ENCODE measurements around the gene KRT38. TPM values are rescaled to one million over a fixed set of nuclear protein-coding genes. Genes with fewer than 3 reads are reported as not detected.

KRT38 gene
- total RNA-seq, 6 donors from 2014 or later, result not detected

GRCh38 chr17:41419716-41420115 lies 21.1 kb downstream of the KRT38 start:
- no peaks in the 10 kb centered on the region for H3K9me3 ChIP-seq
- peaks cover 0 to 9% (median 0%) of the 10 kb centered on the region in 4 donors for H3K4me1 ChIP-seq
- no peaks in the 10 kb centered on the region for H3K27me3 ChIP-seq
- H3K27ac ChIP-seq, result no peak overlapping the region
- TF ChIP-seq POLR2A (IDR thresholded peaks at IDR 0.05), result no peak
- no peak for TF ChIP-seq CTCF (IDR thresholded peaks at IDR 0.05)
- no peak for TF ChIP-seq EP300 (IDR thresholded peaks at IDR 0.05)
- no peak for TF ChIP-seq POLR2AphosphoS5 (IDR thresholded peaks at IDR 0.05)
- no peaks in the 10 kb centered on the region for H3K36me3 ChIP-seq
- ATAC-seq (ENCODE audit: low FRiP score in 2 of 2) (no peak), DNase-seq (no peak)
- no peak overlapping the region for H3K4me3 ChIP-seq
- 88 to 94% methylated on average over 2 to 4 of the region's 4 CpGs for WGBS, 2 donors

DNA sequence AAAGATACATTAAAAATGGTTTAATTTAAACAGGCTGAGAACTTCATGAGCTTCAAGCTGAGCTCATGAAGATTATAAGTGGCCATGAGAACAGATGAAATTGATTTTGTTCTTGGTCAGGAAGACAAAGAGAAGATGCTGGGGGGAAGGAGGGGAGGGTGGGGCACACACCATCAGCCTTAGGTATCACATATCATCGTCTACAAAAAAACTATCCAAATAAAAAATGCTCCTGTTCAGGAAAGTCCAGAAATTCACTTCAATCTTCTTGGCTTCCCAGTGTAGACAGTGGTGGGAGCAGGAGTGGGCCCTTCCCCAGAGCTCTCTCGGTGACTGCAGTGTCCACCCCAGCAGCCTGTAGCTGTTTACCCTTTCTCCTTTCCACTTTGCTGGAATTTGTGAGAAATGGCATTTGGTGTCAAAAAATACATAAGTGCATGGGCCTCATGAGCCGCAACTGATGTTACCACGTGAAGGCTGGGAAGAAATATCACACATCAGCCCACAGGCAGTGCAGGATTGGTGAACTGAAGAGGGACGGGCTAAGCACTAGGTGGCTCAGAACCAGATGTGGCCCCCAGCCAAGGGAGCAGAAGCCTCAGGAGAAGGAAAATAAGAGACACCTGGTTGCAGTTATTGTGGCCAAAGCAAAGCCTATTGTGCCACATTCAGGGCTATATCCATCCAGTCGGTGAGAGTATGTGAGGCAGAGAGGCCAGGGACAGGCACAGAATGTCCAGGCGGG lies 22.5 kb downstream of the KRT38 start:
- ATAC-seq (ENCODE audit: low FRiP score in 2 of 2) (no peak), DNase-seq (no peak)
- H3K27me3 ChIP-seq, result no peaks in the 10 kb centered on the region
- no peaks in the 10 kb centered on the region for H3K9me3 ChIP-seq
- TF ChIP-seq CTCF (IDR thresholded peaks at IDR 0.05) (no peak), POLR2A (IDR thresholded peaks at IDR 0.05) (no peak), EP300 (IDR thresholded peaks at IDR 0.05) (no peak), POLR2AphosphoS5 (IDR thresholded peaks at IDR 0.05) (no peak)
- 88 to 93% methylated on average over 7 of the region's 7 CpGs for WGBS, 2 donors
- H3K4me3 ChIP-seq, result no peak overlapping the region
- H3K4me1 ChIP-seq, result peaks cover 0 to 9% (median 2%) of the 10 kb centered on the region in 4 donors
- H3K27ac ChIP-seq, result no peak overlapping the region
- H3K36me3 ChIP-seq, result no peaks in the 10 kb centered on the region

DNA sequence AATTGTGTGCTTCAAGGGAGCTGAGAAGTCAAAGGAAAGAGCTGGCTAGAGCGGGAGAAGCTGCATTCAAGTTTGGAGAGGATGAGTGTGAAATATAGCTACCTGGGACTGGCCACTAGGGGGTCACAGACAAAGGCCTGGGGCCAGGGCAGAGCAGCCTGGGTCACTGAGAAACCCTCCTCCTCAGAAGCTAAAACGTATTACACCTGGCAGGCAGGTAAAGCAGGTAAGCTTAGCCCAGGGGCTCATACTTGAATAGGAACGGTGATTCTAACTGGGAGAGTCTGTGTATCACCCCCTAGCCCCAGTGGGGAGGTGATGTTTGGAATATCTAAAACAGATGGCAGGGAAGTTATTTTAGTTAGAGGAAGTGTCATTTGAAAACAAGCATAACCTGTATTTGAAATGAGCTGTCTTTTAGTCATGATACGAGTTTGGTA lies 23.2 kb downstream of the KRT38 start:
- no peaks in the 10 kb centered on the region for H3K9me3 ChIP-seq
- H3K27ac ChIP-seq, result no peak overlapping the region
- peaks cover 0 to 9% (median 2%) of the 10 kb centered on the region in 4 donors for H3K4me1 ChIP-seq
- no peak overlapping the region for H3K4me3 ChIP-seq
- peak in 2 of 6 experiments; percentile 13 to 26 for TF ChIP-seq CTCF (IDR thresholded peaks at IDR 0.05)
- no peak for TF ChIP-seq POLR2A (IDR thresholded peaks at IDR 0.05)
- TF ChIP-seq POLR2AphosphoS5 (IDR thresholded peaks at IDR 0.05), result no peak
- no peak for TF ChIP-seq EP300 (IDR thresholded peaks at IDR 0.05)
- DNase-seq, result no peak
- no peak for ATAC-seq (ENCODE audit: low FRiP score in 2 of 2)
- no peaks in the 10 kb centered on the region for H3K27me3 ChIP-seq
- WGBS, 2 donors, result 50 to 52% methylated on average over 4 of the region's 4 CpGs
- H3K36me3 ChIP-seq, result no peaks in the 10 kb centered on the region

DNA sequence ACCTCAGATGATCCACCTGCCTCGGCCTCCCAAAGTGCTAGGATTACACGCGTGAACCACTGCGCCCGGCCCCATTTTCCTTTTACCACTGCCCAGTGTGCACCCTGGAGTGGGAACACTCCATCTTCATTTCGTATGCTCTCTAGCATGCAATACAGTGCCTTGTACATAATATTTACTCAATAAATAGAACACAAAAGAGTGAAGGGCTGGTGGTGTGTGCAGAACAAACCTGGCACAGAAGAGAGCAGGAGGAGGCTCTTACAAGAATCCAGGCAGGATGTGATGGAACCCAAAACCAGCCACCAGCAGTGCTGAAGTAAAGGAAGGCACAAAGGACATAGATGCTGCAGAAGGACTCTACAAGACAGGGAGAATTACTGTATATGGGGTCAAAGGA lies 23.7 kb downstream of the KRT38 start:
- TF ChIP-seq CTCF (IDR thresholded peaks at IDR 0.05) (no peak), EP300 (IDR thresholded peaks at IDR 0.05) (no peak), POLR2AphosphoS5 (IDR thresholded peaks at IDR 0.05) (no peak), POLR2A (IDR thresholded peaks at IDR 0.05) (no peak)
- peaks cover 0 to 9% (median 2%) of the 10 kb centered on the region in 4 donors for H3K4me1 ChIP-seq
- no peaks in the 10 kb centered on the region for H3K9me3 ChIP-seq
- no peaks in the 10 kb centered on the region for H3K27me3 ChIP-seq
- ATAC-seq (ENCODE audit: low FRiP score in 2 of 2) (no peak), DNase-seq (no peak)
- H3K36me3 ChIP-seq, result no peaks in the 10 kb centered on the region
- WGBS, 2 donors, result 89 to 90% methylated on average over 6 of the region's 6 CpGs
- no peak overlapping the region for H3K27ac ChIP-seq
- H3K4me3 ChIP-seq, result no peak overlapping the region

GRCh38 chr17:41416479-41416878 lies 24.3 kb downstream of the KRT38 start:
- TF ChIP-seq POLR2AphosphoS5 (IDR thresholded peaks at IDR 0.05) (no peak), POLR2A (IDR thresholded peaks at IDR 0.05) (no peak), EP300 (IDR thresholded peaks at IDR 0.05) (no peak), CTCF (IDR thresholded peaks at IDR 0.05) (no peak)
- 87 to 89% methylated on average over 5 of the region's 5 CpGs for WGBS, 2 donors
- no peak for ATAC-seq (ENCODE audit: low FRiP score in 2 of 2)
- H3K27me3 ChIP-seq, result no peaks in the 10 kb centered on the region
- no peaks in the 10 kb centered on the region for H3K9me3 ChIP-seq
- no peak overlapping the region for H3K4me3 ChIP-seq
- H3K4me1 ChIP-seq, result peaks cover 0 to 9% (median 2%) of the 10 kb centered on the region in 4 donors
- no peak for DNase-seq
- no peak overlapping the region for H3K27ac ChIP-seq
- H3K36me3 ChIP-seq, result no peaks in the 10 kb centered on the region
